Stimulated activated CD4-positive, alpha-beta T cell treated with anti-CD3 and anti-CD28 coated beads, Interleukin-15, amount 100 ng/mL, for 1 hour (primary cell): Measurements from ENCODE around the gene RBM4.
A peak's percentile ranks its signal among the peaks of the same experiment; 100 is the strongest.

Experiments used
- DNase-seq, 2 donors: peaks; one replicate each; pipeline ENCODE4 v3.0.0-alpha.2; 2020; ENCODE audit warnings: low read depth in 1 of 2, low spot score in 1 of 2

RBM4 gene

DNA sequence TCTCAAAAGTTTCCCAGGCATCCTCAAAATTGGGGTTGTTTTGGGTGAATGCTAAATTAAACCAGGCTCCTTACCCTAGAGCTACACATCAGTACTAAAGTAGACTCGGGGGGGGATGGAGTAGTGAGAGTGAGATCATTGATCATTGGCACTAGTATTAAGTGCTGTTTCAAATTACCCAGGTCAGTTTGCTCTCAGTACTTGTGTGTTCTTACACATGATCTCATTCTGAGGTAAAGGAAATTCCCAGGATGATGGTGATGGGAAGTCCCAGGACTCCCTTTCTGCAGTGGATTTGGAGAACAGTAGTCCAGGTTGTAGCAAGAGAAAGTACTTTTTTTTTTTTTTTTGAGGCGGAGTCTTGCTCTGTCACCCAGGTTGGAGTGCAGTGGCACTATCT, 12.5 kb downstream of the RBM4 start:
- no peak for DNase-seq

GRCh38 chr11:66652651-66653050, 14.1 kb downstream of the RBM4 start:
- DNase-seq, result no peak

- no peak for DNase-seq
Measured at GRCh38 chr11:66653123-66653522, 14.6 kb downstream of the RBM4 start.

GRCh38 chr11:66659763-66660162, 21.3 kb downstream of the RBM4 start:
- DNase-seq, result no peak

- no peak for DNase-seq
Measured at GRCh38 chr11:66663741-66664296, 25.3 kb downstream of the RBM4 start.

GRCh38 chr11:66665369-66665768, 26.9 kb downstream of the RBM4 start:
- DNase-seq, result no peak

- DNase-seq, result no peak
Measured at GRCh38 chr11:66670816-66671215, 32.3 kb downstream of the RBM4 start.

DNA sequence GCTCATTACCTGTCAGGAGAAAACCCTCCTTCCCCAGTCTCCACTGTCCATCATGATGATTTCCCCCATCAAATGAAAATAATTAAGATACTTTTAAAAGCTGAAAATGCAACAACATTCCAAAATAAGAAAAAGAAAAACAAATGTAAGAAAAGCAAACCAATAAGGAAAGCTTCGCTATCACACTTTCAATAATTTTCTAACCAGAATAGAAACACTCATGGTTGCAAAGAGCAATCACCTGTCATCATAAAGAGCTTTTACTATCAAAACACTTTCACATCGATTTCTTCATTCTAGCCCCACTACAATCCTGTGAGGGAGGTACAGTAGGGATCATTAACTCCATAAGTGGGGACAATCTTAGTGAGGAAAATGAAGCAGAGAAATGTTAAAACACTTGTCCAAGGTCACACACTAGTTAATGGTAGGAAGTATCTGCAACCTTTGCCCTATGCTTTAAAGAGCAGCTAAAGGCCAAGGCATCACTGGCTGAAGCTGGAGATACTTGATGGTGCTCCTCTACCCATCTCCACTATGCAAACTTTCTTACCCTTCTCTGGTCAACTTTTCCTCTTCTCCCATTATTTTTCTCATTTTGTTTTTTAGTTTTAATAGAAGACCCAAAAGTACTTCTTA, 36.6 kb downstream of the RBM4 start:
- DNase-seq, result no peak

GRCh38 chr11:66676282-66676919, 37.9 kb downstream of the RBM4 start:
- DNase-seq, result no peak

GRCh38 chr11:66676931-66677598, 38.6 kb downstream of the RBM4 start:
- DNase-seq, result no peak

- DNase-seq, result peak; percentile 88 to 89
Measured at GRCh38 chr11:66677599-66678375, 39.3 kb downstream of the RBM4 start, which contains the start of gene RBM4B. Gene RBM4B (minus strand): TSS chr11:66677887. CDS start chr11:66677079, 808 bp downstream.

DNA sequence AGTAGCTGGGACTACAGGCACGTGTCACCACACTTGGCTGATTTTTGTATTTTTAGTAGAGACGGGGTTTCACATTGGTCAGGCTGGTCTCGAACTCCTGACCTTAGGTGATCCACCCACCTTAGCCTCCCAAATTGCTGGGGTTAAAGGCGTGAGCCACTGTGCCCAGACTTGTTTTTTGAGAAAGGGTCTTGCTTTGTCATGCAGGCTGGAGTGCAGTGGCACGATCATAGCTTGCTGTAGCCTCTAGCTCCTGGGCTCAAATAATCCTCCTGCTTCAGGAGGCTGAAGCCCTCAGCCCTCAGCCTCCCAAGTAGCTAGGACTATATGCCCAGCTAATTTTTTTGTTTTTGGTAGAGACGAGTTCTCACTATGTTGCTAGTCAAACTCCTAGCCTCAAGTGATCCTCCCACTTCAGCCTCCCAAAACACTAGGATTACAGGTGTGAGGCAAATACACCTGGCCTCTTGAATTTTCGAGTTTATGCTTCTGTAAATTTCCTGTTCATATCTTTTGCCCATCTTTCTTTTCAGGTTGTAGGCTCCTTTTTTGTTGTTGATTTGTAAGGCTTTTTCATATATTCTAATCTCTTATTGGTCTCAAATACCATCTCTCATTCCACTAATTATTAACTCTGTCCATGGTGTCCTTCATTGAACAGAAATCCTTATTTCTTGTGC, 42.6 kb downstream of the RBM4 start:
- no peak for DNase-seq

DNA sequence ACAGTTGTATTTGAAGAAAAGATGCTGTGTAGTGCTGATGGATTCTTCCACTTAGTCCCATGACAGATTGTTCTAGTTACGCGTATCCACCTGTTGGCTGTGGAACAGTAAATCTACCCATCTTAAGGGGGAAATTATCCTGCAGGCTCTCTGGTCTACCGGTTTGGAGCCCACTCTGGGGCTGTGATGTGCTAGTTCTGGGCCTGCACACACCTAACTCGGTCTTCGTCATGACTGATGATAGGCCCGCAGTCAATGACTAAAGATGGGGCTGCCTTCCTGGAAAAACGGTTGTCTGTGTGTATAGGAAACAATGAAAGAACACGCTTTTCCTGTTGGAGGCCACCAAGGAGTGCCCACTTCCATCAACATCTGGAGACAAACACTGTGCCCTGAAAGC, 45.4 kb downstream of the RBM4 start:
- DNase-seq, result no peak

DNA sequence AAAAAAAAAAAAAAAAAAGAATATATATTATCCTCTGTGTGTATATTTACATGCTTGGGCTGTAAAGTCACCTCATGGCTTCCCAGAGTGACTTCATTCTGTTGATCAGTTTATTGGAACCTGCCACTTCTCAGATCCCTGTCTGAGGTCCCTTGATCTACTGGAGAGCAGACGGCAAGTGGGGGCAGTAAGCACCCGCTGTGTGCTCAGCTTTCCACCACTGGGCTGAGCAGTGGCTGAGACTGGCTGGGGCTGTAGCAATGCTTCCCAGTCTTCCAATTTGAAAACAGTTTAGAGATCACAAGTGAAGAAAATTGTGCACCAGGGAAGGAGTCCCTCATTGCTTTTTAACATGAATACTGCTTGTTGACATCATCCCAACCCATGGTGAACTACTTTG, 46.1 kb downstream of the RBM4 start:
- DNase-seq, result no peak

DNA sequence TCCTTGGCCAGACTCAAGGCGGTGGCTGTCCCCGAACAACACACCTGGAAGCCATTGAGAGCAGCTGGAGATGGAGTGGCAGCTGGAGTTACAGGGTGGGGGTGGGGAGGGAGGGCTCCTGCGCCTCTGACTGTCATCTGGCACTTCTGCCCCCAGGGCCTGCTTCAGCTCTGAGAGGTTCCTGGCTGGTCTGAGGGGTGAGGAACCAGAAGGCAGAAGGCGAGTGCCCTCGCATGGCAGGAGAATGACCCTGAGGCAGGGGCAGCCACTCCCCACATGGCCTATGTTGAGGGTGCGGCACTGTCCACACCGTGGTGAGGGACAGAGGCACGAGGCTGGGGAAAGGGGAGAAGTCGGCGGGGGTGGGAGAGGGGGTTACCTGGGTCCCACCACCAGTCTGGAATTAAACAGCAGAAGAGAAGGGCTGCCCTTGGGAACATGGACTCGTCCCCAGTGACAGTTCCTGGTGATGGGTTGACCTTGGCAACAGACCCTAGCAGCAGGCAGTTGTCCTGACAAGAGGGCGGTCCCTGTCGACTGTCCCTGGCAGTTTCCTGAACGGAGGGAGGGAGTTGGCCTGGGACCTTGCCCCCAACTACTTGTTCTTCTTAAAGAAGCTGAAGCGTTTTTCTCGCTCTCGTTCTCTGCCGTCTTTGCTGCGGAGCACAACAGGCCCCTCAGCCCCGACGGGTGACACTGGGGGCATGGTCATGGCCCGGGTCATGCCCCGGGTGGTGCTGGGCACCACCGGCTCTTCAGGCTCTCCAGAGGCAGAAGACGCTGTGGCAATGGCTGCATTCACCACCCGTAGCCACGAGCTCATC, 47.0 kb downstream of the RBM4 start:
- DNase-seq, result no peak

- DNase-seq, result no peak
Measured at GRCh38 chr11:66686100-66686785, 47.7 kb downstream of the RBM4 start.

DNA sequence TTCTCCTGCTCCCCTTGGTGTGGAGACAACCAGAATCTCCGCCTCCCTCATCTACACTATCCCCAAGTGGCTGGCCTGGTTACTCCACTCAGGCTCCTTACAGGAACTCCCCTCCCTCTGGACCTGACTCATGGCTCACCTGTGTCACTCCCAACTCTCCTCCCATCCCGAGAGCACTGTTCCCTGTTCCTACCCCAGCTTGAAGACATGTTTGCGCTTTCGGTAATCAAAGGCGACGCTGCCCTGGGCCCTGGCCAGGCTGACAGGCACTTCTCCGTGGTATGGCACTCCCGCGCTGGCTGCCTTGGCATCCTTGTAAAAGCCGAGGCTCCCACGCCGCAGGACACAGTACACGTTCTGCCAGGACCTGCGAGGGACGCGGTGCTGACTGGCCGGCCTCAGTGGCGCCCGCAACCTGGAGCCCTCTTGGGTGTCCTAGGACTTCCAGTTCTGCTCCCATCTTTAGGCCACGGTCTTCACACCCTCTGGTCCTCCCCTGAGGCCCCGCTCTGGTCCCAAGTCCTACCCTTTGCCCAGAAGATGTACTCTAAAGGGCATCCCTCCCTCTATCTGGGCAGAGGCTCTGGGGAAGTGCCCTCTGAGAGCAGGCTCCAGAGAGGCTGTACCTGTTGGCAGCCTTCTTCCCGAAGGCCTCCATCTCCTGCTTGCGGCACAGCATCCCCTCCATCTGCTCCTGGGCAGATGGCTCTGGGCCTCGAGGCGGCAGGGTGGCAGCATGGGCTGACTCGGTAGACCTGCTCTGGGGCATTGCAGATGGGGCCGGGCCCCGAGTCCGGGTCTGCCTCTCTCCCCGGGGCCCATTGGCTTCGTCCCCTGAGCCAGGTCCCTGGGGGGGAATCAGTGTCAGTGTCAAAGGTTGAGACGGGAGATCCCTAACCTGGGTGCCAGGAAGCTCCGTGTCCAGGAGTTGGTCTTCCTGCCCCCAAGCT, 48.6 kb downstream of the RBM4 start:
- DNase-seq, result no peak

GRCh38 chr11:66687831-66688281, 49.4 kb downstream of the RBM4 start:
- no peak for DNase-seq
